ENCODE data around the gene TPI1.

DNA sequence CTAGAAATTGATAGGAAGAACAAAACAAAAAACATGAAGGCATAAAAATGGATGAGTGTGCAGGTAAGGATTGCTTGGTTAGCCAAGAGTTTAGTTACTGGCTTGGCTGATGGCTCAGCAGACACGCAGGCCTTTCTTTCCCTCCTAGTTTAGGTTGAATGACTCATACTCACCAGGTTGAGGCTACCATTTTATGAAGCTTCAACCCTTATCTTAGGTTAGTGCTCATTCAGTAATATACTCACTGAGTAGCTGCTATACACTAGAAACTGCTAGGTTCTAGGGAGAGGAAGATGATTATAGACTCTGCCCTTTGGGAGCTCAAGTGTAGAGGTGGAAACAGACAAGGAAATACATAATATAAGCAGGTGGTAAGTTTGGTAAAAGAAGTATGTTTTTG lies 33.1 kb upstream of the TPI1 start:
- TF ChIP-seq CTCF (IDR thresholded peaks at IDR 0.05) (no peak), POLR2A (IDR thresholded peaks at IDR 0.05) (no peak)

Data from right lobe of liver (tissue), 4 donors.